Stimulated activated CD4-positive, alpha-beta T cell treated with anti-CD3 and anti-CD28 coated beads, Interleukin-4, amount 100 ng/mL, for 48 hours (primary cell): ENCODE data around the gene FAM221B.

Experiments
- DNase-seq, 2 donors: peaks; one replicate each; pipeline ENCODE4 v3.0.0-alpha.2; 2020; ENCODE audit warnings: low read depth in 2 of 2

The FAM221B gene, protein sequence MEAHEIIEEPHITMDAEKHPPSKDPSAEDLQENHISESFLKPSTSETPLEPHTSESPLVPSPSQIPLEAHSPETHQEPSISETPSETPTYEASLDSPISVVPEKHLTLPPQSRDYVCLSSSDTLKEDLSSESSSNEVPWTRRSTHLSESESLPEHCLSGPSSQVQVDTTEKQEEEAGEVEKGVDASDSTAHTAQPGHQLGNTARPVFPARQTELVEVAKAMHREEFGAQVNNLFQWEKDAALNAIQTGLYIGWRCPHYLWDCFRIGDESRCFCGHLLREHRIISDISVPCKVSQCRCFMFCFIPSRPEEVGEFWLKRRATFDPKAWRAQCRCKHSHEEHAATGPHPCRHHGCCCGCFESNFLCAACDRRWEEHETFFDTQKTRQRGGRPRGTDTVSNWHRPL

DNA sequence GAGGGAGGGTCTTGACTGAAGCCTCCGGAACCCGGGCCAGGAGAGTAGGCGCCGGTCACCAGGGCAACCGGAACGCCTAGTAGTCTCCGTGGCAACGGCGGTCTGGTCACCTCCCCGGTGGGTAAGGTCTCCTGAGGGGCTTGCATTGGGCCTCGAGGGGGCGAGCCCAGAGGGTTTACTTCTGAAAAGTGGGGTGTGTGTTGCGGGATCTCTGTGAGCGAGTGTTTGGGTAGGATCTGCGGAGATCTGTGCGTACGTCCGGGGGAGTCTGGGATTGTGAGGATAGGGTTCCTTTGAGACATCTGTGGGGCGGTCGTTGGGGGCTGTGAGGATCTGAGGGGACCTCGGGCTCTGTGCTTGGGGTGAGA, at the start of gene FAM221B:
FAM221B (minus strand) TSS at position 17 of the 368 bp plus-strand sequence. CDS start 2,571 bp downstream, outside the sequence.
- DNase-seq, result no peak

DNA sequence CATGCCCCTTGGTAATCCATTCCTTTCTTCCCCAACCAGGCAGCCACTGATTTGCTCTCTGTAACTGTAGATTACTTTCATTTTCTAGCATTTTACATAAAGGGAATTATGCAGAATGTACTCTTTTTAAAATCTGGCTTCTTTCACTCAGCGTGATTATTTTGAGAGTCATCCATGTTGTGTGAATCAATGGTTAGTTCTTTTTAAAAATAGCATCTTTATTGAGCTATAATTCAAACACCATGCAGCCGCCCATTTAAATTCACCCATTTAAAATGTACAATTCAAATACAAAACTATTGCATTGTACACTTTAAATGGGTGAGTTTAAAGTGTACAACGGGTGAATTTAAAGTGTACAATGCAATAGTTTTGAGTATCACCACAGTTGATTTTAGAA, 44.0 kb upstream of the FAM221B start:
- DNase-seq, result no peak

DNA sequence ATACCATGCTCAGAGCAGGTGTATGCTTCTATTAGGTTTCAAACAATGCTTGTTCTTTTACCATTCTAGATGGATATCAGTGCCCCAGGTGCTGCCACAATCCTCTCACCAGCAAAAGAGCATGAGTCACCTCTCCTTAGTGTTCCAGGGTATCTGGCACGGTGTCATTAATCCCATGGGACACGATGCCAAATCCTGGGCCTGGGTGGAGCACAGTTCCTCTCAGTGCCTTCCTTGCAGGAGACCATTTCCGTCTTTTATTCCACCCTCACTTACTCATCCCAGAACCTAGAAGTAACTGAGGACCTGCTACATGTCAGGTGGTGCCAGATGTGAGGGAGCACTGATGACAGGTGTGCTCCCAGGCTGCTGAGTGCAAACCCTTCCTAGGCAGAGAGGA, 43.0 kb upstream of the FAM221B start:
- DNase-seq, result no peak

DNA sequence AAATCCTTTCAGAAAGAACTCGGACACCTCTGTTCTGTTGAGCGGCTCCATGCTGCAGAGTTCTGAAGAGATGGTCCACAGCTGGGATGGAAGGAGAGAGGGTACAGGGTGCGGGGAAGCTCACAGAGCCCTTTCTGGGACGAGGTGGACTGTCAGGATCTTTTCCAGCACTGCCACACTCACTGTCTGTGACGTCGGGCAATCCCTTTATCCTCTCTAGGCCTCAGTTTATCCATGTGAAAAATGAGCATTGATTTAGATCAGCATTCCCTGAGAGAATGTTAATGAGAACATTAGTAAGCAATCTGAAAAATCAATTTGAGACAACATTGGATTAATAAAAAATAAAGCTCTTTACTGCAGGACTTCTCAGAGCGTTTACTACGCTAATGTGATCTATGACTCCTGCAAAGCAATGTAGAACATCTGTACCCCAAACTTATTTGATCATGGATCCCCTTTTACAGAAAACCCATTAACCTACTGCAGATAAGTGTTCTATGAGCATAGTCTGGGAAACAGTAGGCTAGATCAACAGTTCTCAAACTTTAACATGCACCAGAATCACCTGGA, 41.9 kb upstream of the FAM221B start, which contains the start of gene OR13J1:
OR13J1 (minus strand) TSS at position 51 of the 573 bp plus-strand sequence; CDS start at position 51, 0 bp downstream.
- no peak for DNase-seq

DNA sequence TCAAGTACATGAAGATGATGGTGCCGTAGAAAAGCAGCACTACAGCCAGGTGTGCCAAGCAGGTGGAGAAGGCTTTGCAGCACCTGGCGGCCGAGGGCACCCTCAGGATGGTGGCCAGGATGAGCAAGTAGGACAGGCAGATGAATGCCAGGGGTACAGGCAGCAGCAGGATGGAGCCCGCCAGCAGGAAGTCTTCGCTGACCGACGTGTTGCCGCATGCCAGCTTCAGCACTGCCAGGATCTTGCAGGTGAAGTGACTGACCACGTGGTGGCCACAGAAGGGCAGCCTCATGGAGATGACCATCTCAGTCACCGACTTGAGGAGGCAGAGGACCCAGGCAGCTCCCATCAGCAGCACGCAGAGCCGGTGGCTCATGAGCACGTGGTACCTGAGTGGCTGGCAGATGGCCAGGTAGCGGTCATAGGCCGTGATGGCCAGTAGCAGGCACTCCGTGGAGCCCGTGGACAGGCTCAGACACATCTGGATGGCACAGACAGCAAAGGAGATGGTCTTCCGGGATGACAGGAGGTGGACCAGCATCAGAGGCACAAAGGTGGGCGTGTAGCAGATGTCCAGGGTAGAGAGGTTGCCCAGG, 41.2 kb upstream of the FAM221B start:
- no peak for DNase-seq

DNA sequence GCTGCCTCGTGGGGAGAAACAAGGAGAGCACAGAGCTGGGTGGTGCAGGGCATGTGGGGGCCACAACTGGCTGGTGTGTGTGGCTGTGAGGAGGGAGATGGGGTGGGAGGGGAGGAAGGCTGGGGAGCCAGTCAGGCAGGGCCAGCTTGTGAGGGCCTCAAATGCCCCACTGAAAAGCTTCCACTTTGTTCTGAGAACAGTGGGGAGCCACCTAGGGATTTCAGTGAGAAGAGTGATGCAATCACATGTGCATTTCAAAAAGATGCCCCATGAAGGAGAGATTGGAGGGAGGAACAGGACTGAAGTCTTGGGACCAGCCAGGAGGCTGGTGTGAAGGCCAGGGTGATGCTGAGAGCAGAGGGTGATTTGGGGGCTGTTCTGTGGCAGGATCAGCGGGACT, 40.4 kb upstream of the FAM221B start:
- no peak for DNase-seq

DNA sequence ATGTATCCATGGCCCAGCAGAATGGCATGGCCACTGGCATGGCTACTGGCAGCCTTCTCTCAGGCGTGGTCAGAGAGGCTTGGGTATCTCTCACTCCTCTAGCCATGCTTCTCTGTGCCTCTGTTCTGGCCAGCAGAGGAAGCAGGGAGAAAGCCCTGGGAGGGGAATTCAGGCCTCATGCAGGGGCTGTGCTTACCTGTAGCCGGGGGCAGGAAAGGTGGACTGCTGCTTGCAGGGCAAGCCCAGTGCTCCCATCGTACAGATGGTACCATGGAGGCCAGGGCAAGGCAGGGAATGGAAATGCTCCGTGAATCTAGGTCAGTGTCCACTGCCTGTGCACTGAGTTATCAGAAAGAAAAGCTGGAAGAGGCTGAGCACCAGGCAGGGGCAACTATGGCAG, 39.0 kb upstream of the FAM221B start:
- DNase-seq, result no peak

DNA sequence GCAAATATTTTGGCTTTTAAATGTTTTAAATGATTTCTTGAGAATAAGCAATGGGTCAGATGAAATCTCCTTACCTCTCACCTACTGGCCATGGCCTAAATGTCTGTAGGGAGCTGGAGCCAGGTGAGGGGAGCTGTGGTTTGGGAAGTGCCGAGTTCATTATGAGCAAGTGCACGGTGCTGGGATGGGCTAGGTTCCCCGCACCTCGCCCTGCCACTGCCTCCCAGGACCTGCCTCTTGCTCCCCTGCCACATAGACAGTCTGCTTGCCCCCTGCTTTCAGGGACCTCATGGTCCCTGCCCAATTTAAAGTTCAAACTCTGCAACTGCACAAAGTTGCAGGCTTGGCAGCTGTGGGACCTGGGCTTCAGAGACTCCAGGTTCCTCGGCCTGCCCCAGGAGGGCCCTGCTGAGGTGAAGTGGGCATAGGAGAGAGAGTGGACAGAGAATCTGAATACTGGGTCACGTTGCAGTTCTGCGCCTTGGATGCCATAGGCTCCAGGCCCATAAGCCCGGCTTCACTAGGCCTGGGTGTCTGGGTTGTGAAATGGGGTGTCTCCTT, 36.2 kb upstream of the FAM221B start:
- no peak for DNase-seq

DNA sequence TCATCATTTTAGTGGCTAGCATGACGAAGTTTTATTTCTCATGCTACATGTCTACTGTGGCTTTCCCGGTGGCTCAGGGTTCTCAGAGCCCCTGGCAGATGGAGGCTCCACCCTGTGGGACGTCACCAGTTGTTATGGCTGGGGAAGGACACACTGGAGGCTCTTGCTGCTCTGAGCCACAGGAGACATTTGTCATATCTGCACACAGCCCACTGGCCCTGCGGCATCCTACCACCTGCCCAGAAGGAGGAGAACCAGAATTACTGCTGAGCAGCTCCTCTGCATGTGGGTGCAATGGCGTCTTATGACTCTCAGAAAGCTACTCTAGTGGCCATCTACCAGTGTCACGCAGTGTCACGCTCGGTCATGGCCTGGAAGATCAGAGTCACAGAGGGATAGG, 35.1 kb upstream of the FAM221B start:
- DNase-seq, result no peak

DNA sequence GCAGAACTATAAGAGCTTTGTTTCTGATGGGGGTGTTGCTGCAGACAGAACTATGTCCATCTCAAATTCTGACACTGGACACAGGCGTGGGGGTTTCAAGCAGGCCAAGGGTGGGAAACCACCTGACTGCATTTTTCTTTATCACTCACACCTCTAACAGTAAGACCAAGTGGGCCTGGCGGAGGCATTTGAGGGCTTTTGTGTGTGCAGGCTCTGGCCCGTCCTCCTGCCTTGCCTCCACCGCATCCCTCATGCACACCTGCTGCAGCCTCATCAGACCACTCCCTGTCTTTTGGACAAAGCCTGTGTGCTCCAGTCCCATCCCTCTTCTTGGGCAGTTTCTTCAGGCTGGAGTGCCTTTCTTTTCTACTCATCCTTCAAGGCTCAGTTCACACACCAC, 33.8 kb upstream of the FAM221B start:
- DNase-seq, result no peak

DNA sequence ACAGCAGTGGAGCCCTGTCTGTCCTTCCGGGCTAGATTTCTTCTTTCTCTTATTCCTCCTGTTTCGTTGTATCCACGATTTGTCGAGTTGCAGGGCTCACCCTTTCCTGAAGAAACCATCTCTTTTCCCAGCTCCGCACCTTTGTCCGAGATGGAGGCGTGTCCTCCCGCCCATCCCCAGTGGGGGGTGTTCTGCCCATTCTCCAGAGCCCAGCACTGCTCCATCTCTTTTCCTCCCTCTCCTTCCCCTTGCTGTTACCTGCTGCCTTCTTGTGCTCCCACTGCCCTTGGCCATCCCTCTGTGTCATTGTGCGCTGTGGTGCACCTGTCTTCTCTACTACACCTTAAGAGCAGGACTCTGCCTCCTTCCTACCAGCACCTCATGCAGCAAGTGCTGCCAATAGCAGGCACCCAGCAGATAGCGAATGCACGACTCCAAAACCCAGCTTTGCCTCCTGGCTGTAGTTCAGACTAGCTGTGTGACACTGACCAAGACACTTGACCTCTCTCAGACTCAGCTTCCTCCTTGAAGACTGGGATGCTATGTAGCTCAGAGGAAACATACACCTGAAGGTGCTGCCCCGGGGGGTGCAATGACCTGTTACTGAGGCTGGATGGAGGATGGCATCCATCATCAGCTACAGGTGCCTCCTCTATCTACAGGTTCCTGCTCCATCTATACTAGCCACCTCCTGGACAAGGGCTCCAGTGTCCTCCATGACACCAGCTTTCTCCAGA, 32.8 kb upstream of the FAM221B start:
- DNase-seq, result no peak

DNA sequence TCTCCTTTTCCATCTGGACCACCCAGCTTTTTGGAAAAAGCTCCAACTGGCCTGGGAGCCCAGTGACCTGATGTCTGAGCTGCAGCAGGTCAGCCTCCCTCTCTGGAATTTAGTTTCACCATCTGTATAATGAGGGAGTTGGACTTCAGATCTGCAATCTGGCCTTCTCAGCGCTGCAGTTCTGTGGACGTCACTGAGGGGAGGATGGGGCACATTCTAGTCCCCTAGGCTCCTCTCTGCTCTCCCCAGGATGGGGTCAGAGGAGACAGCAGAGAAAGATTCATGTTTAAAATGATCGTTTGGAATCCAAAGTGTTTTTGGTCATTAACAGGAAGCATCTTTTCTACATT, 31.4 kb upstream of the FAM221B start:
- DNase-seq, result no peak

DNA sequence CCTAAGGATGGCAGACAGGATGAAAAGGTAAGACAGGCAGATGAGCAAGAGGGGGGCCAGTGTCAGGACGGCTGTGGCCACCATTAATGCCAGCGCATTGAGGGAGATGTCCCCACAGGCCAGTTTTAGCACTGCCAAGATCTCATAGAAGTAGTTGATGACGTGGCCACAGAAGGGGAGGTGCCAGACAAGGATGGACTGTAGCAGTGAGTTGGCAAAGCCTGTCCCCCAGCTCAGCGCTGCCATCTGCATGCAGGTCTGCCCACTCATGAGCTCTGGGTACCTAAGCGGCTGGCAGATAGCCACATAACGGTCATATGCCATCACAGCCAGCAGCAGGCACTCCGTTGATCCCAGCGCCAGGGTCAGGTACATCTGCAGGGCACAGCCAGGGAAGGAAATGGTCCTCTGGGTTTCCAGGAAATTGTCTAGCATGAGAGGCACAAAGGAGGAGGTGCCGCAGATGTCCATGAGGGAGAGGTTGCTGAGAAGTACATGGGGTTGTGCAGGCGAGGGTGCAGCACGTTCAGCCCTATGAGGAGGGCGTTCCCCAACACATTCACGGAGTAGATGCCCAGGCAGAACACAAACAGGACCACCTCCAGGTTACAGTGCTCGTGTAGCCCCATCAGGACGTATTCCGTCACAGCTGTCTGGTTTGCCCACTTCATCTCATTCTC, 30.9 kb upstream of the FAM221B start:
- DNase-seq, result no peak

DNA sequence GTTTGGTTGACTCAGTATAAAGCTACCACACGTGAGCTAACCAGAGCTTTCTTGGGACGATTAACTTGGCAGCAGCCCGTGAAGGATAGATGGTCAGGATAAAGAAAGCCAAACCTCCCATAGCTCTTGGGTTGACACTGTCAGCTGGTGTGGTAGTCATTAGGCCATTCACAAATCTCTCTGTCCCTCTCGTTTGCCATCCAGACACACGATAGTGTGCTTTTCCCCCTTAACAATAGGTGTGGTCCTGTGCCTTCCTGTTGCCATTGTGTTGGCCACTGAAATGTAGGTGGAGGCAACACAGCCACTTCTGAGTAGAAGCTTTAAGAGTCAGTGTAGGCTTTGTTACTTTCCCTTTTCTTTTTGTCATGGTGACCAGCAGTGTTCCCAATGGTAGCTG, 29.9 kb upstream of the FAM221B start:
- no peak for DNase-seq

DNA sequence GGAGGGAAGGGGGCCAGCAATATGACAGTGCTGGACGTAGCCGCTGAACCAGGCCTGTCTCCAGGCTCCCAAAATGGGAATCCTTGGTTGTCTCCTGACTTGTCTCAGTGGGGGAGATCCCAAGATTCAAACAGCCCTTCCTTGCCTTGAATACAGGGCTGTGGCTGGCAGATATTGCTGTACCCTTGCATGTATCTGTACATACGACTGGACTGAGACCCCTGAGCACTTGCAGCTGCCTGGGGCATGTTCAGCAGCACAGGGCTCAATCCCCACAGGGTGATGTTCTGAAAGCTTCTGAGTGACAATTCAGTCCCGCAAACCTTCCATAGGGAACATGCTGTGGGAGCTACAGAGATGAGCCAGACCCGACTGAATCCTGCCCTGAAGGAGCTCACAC, 28.4 kb upstream of the FAM221B start:
- DNase-seq, result no peak

DNA sequence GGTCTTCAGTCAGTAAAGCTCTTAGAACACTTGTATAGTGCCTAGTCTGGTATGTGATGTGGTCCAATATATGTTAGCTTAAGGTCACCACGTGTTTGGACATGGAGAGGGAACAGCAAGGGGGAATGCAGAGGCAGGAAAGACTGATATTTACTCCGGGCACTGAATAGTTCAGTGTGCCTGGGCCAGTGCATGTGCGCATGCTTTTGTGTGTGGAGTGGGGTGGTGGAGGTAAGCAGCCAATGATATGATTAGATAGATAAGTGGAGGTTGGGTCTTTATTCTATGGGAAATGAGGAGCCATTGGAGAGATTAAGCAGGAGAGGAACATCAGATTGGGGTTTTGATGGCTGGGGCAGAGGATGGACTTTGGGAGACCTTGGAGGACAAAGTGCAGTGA, 27.7 kb upstream of the FAM221B start:
- DNase-seq, result no peak

DNA sequence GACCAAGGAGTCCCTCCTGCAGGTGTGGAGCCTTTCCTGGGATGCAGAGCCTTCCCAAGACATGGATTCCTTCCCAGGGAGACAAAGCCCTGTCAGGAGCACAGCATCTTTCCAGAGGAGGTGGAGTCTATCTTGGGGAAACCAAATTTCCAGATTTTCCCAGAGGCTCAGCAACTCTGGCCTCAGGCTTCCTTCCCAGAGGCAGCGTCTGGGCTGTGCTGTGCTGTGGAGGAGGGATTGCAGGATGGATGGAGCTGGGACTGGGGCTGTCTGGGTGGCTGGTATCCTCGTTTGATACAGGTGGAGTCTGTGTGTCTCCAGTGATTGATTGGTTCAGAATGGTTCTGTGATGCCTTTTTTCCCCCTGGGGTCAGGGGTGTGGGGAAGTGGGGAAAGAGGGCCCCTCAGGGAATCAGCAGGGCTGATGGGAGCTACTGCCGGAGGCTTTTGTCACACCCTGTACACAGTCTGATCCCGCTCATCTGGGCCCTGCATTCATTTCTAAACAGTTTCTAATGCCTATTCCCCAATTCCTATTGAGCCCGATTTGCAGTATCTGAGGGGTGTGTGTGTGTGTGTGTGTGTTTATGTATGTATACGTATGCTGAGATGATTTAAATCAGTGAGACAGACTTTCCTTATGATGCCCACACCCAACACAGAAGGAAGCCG, 25.7 kb upstream of the FAM221B start:
- DNase-seq, result no peak

DNA sequence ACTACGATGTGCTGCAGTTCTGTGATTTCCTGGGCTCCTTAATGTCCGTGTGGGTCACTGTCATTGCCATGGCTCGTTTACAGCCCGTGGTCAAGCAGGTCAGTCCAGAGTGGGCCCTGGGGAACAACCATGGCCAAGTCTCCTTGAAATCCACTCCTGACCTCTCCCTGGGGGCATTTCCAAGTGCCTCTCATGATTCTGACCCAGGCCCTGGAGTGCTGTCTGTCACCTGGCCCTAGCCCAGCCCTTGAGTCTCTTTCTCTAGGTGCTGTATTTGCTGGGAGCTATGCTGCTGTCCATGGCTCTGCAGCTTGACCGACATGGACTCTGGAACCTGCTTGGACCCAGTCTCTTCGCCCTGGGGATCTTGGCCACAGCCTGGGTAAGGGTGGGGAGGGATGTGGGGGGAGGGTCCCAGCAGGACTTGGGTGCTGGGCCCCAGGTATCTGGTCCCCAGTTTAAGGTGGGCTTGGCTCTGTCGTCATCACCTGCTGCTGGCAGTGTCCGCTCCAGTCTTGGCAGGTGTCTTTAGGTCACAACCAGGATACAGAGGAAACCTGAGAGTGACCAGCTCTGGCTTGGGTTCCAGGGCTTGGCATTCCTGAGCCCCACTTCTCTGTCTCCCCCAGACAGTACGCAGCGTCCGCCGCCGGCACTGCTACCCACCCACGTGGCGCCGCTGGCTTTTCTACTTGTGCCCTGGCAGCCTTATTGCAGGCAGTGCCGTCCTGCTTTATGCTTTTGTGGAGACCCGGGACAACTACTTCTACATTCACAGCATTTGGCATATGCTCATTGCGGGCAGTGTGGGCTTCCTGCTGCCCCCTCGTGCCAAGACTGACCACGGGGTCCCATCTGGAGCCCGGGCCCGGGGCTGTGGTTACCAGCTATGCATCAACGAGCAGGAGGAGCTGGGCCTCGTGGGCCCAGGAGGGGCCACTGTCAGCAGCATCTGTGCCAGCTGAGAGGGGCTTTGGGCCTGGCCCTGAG, 24.6 kb upstream of the FAM221B start:
- no peak for DNase-seq

DNA sequence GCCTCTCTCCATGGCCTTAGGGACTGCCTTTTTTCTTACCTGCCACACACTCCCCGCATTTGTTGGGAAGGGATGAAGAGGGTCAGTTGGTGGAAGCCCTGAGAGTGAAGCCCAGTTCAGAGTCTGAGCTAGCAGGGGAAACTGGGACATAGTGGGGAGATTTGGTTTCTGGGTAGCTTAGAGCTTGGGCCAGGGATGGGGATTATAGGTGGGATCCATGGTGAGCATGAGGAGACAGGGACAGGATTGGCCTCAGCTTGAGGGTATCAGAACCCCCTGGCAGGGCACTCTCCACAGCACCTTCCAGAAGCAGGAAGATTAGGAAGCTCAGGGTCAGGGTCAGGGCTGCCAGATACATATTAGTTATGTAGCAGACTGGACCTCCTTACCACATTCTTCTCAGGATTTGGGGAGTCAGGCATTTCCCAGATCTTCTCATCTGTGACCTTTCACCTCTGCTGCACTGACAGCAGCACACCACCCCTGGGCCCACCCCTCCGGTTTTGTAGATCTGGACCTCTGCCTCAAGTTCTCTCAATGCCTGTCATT, 23.8 kb upstream of the FAM221B start:
- DNase-seq, result no peak
